NB4 (cell line): ENCODE measurements around the gene BBX.
A peak's percentile ranks its signal among the peaks of the same experiment; 100 is the strongest.

Experiments
- DNase-seq: peaks from one replicate; pipeline ENCODE4 v3.0.0; 2010; ENCODE audit warnings: low read depth
- H3K4me3 ChIP-seq: one replicate; pipeline ENCODE4 v1.5.1; 2011; ENCODE audit warnings: mild to moderate bottlenecking, low read depth, low read length, moderate library complexity
- CTCF ChIP-seq: IDR thresholded peaks from one replicate; pipeline ENCODE4 v1.5.1; 2012; ENCODE audit warnings: low read depth, low read length
- MYC ChIP-seq: IDR thresholded peaks from 2 replicates; pipeline ENCODE4 v1.6.1; 2011; ENCODE audit warnings: low read depth, low read length
- POLR2A ChIP-seq: IDR thresholded peaks from 2 replicates; pipeline ENCODE4 v1.6.1; 2011; ENCODE audit warnings: mild to moderate bottlenecking; ENCODE audit not compliant: insufficient read length; ENCODE audit errors: extremely low read depth
- TF ChIP-seq, protein P1 (sequence below): IDR thresholded peaks from 2 replicates; pipeline ENCODE4 v1.6.1; 2011; ENCODE audit warnings: low read depth, low read length

BBX gene

GRCh38 chr3:107522510-107523288 lies at the start of gene BBX:
Gene BBX, plus strand, starts transcription at chr3:107522962. Its CDS starts 187,499 bp downstream, at chr3:107710461.
- DNase-seq, result peak; percentile 95
- TF ChIP-seq MYC, result peak; percentile 20; the same call in 1 of the 2 replicates
- TF ChIP-seq CTCF, result no peak
- TF ChIP-seq, protein P1, sequence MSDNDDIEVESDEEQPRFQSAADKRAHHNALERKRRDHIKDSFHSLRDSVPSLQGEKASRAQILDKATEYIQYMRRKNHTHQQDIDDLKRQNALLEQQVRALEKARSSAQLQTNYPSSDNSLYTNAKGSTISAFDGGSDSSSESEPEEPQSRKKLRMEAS, result no peak
- TF ChIP-seq POLR2A, result peak; percentile 68
- H3K4me3 ChIP-seq, result peak within 1 kb of the TSS; percentile 75

DNA sequence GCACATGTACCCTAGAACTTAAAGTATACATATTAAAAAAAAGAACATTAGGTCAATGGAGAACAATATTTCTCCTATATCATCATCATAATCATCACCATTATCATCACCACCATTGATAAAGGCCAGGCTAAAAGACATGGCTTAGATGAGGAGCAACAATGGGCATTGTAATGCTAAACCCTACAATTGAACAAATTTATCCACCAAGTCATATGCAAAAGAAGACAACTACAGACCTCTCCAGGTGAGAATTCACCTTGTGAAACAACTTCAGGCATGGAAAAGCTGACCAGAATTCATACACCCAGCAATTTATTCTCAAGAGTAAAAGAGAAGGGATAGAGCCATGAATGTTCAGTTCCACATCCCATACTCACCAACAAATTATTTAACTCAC lies 46.3 kb upstream of the BBX start:
- no peak for DNase-seq
- TF ChIP-seq MYC (no peak), POLR2A (no peak), CTCF (no peak)
- TF ChIP-seq, protein P1, result no peak
- H3K4me3 ChIP-seq, result no peak overlapping the region

- no peak overlapping the region for H3K4me3 ChIP-seq
- TF ChIP-seq, protein P1, result no peak
- TF ChIP-seq POLR2A, result no peak
- no peak for TF ChIP-seq CTCF
- no peak for TF ChIP-seq MYC
- DNase-seq, result no peak
Observed at GRCh38 chr3:107487490-107487889, 35.3 kb upstream of the BBX start.

GRCh38 chr3:107488942-107489341 lies 33.8 kb upstream of the BBX start:
- no peak overlapping the region for H3K4me3 ChIP-seq
- no peak for DNase-seq
- TF ChIP-seq MYC (no peak), CTCF (no peak), POLR2A (no peak)
- TF ChIP-seq, protein P1, result no peak

- DNase-seq, result no peak
- no peak overlapping the region for H3K4me3 ChIP-seq
- TF ChIP-seq POLR2A (no peak), CTCF (no peak), MYC (no peak)
- TF ChIP-seq, protein P1, result no peak
Observed at GRCh38 chr3:107493134-107493533, 29.6 kb upstream of the BBX start.

DNA sequence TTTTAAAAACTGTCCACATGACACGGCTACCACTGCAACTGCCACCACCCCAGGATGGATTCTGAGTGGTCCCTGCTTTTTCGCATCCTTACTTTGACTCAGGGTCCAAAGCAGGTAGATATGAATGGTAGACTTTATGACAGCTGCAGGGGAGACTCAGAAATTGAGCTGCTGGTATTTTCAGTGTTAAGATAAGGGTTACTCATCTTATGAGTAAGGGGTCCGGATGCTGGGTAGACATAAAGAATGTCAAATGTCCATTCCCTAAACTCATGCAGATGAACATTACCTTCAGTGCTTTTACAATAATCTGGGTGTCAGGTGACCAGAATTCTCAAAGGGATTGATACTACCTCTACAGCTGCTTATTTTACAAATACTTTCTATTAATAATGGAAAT lies 25.9 kb upstream of the BBX start:
- no peak for TF ChIP-seq CTCF
- no peak for TF ChIP-seq MYC
- TF ChIP-seq POLR2A, result no peak
- TF ChIP-seq, protein P1, result no peak
- DNase-seq, result no peak
- no peak overlapping the region for H3K4me3 ChIP-seq
